Renal cortex interstitium (tissue), 11 donors: Measurements from ENCODE around the gene SAMD4A. TPM values are rescaled to one million over a fixed set of nuclear protein-coding genes. Genes with fewer than 3 reads are reported as not detected.

Experiments used
- DNase-seq, 11 donors: peaks; one replicate each; pipeline ENCODE4 v3.0.0-alpha.2; 2013; ENCODE audit warnings: low read depth in 9 of 11, low spot score in 4 of 11; ENCODE audit errors: extremely low read depth in 1 of 11
- polyA plus RNA-seq, 3 donors: library from polyadenylated mRNA; unstranded; fragments of 120-200 nt; gene quantifications; one replicate each; pipeline ENCODE4 v1.2.1, GENCODE V29; 2013; ENCODE audit not compliant: insufficient read length in 3 of 3

The SAMD4A gene
- polyA plus RNA-seq, 3 donors: 8.6 to 14.4 (median 10.1) TPM

DNA sequence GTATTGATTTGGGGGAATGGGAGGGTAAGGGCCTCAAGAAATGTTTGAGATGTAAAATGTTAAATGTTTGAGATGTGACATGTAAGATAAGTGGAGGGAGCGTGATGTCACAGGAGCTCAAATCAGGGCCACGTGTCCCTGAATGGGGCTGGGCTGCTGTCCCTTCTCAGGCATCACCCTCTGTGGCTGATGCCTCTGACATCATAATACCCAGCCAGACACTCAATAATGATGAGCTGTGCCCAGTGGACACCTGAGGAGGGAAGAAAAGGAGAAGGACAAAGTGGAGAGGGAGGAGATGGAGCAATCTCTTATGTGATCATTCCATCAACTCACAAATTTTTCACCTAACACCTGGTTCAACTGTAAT lies 120.8 kb downstream of the SAMD4A start:
- DNase-seq: no peak

- no peak for DNase-seq
These were observed 121.3 kb downstream of the SAMD4A start for GRCh38 chr14:54688229-54688628.

GRCh38 chr14:54689928-54690327 lies 123.0 kb downstream of the SAMD4A start:
- no peak for DNase-seq

GRCh38 chr14:54690887-54691286 lies 124.0 kb downstream of the SAMD4A start:
- no peak for DNase-seq

DNA sequence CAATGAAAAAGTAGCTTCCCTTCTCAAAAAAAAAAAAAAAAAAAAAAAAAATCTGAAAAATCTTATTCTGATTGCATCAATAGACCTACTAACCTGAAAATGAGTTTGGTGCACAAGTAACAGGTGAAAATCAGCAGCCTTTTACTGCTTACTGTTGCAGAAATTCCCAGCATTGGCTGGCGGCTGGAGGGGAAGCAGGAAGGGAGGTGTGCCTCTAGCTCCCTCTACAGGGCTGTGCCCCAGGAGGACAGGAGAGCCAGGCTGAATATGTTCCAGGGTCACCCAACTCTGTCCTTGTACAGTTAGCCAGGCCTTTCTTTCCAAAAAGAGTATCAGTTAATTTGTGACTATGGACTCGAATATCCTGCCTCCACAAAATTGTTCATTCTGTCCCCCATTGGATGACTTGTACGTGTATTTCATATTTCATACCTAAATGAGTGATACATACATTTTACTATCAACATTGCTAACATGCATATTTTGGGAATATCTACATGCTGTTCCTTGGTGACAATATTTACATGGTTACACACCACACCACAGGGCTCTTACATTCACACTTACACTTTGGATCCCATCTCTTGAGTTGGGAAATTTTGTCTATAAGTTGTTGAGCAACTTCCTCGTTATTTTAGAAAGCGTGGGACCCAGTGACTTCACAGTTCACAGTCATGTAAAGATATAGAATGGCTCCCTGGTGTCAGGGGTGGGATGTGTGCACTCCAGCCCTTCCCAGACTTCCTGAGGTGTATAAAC lies 124.8 kb downstream of the SAMD4A start:
- peak; percentile 33 to 68 (median 56) for DNase-seq

DNA sequence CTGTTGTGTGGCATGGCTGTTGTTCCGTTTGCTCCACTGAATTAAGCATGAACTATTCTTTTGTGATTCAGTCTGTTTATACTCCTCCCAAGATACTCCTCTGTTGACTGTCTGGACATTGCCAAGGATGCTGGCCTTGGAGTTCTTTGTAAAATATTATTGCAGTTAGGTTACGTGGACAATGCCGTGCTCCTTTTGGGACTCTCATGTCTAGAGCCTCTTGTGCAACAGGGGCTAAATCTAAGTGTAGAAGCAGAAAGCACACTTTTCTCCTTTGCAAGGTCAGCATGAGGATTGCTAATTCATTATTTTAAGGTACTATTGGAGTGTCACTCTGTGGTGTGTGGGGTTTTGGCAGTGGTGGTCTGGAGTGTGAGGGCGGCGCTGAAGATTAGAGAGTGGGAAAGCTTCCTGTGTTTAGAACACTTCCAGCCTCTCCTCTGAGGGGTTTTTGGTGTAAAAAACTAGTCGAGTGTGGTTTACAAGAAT lies 125.4 kb downstream of the SAMD4A start:
- no peak for DNase-seq

DNA sequence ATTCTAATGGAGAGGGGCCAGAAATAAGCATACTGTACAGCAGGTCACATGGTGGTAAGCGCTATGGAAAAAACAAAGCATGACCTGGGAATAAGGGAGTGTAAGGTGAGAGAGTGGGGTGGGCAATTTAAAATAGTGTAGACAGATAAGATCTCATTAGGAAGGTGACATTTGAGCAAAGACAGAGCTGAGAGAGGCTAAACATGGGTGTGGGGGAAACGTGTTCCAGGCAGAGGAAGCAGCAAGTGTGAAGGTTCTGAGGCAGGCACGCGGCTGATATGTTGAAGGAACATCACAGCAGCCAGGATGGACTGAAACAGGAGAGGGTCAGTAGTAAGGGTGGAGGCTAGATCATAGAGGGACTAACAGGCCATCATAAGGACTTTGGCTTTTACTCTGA lies 126.8 kb downstream of the SAMD4A start:
- DNase-seq: no peak

- no peak for DNase-seq
These were observed 128.3 kb downstream of the SAMD4A start for GRCh38 chr14:54695196-54695595.

DNA sequence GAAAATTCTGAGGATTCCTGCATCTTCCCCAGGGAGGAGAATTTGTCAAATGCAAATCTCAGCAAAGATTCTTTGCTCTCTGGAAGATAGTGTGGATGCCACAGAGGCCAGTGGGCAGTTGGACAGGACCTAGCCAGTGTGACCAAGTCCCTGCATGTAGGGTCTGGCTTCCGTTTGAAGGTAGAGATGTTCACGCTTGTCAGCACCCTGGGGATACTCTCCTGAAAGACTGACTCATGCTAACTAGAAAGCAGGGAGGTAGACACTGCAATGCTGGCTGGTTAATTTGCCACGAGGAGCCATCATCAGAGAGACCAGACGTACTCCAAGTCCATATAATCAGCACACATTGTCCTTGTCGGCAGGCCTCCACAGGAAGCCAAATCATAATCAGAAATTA lies 130.1 kb downstream of the SAMD4A start:
- DNase-seq: no peak

DNA sequence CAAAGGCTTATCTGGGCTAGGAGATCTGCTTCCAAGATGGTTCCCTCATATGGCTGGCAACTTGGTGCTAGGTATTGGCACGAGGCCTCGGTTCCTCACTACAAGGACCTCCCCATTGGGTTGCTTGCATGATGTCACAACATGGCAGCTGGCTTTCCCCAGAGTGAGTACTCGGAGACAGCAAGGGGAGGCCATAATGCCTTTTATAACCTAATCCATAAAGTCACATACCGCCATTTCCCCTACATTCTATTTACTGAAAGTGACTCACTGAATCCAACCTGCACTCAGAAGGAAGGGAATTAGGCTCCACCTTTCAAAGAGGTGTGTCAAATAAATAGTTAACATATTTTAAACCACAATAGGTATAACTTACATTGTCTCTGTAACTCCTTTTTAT lies 130.9 kb downstream of the SAMD4A start:
- DNase-seq: no peak

DNA sequence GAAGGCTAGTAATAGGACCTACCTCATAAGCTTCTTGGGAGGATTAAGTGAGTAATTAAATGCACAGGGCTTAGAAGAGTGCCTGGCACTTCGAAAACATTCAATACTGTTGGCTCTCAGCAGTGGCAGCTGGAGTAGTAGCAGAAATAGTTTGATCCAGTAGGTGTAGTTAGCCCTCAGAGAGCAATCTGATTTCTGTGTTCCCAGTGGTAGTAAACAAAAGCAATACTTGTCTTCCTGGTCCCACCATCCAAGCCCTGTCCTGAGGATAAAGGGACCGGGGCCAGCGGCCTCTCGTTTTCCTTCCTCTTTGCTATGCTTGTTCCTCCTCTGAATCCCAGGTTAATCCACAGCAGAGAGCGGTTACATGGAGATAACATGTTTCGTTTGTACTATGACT lies 131.6 kb downstream of the SAMD4A start:
- no peak for DNase-seq

- no peak for DNase-seq
These were observed 132.1 kb downstream of the SAMD4A start for GRCh38 chr14:54698966-54699530.

DNA sequence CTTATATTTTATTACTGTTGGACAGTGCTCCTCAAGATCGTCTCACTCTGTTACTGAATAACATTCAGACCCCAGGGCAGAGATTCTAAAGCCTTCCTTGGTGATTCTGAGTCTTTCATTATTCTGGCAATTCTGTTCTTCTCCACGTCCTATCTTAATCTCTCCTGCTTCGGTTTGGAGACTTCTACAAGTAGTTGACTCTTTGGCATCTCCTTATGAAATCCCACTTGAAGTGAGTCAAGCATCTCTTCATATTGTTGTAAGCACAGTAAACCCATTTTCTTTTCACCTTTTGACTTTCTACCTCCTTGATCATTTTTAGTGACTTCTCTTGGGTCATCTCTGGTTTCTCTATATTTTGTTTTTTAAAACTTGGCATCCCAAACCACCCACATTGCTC lies 132.8 kb downstream of the SAMD4A start:
- DNase-seq: no peak

- DNase-seq: no peak
These were observed 133.8 kb downstream of the SAMD4A start for GRCh38 chr14:54700717-54701116.

- no peak for DNase-seq
These were observed 135.1 kb downstream of the SAMD4A start for GRCh38 chr14:54702014-54702491.

DNA sequence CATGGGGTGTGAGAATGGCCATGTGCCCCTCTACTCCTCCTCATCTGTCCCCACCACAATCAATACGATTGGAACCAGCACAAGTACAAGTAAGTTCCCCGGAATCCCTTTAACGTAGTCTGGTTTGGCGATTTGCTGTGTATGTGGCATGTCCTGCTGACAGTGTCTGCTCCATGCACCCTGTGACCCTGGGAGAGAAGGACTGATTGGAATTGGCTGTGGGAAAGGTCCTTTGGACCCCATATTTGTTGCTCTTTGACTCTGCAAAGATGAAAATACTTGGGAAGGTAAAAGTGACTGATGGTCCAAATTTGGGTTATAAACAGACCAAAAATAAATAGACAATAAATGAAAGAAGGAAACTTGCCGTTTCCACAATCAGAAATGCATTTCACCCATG lies 135.6 kb downstream of the SAMD4A start:
- no peak for DNase-seq

DNA sequence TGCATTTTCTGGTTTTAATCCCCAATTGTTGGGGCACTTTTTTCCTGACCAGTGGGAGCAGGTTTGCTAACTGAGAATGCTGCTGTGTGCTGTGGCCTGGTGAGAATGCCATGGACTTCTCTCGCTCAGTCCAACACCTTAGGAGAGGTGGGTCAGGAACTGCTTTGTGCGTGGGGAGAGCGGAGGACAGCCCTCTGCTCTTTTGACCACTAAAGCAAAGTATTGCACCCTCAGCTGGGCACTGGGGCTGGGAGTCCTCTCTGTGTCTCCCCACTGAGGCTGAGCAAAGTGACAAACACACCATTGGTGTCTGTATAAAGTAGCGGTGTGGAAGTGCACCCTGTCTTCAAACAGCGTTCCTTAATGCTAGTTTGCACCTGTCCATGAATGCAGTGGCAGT lies 136.2 kb downstream of the SAMD4A start:
- DNase-seq: no peak

- DNase-seq: no peak
These were observed 136.8 kb downstream of the SAMD4A start for GRCh38 chr14:54703724-54704123.

DNA sequence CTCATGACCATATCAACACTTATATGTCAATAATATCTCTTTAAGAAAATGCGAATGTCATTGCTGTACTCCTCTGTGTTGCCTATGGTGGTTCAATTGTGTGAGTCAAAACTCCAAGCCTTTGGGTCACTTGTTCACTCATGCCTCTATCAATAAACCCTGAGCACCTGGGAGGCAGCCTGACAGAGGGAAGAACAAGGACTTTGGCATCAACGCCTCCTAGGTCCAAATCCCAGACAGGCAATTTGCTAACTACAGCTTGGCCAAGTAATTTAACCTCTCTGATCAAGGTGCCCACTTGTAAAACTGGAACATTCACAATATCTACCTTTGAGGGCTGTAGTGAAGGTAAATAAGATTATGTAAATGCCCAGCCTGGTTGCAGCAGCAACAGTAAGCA lies 137.8 kb downstream of the SAMD4A start:
- no peak for DNase-seq

DNA sequence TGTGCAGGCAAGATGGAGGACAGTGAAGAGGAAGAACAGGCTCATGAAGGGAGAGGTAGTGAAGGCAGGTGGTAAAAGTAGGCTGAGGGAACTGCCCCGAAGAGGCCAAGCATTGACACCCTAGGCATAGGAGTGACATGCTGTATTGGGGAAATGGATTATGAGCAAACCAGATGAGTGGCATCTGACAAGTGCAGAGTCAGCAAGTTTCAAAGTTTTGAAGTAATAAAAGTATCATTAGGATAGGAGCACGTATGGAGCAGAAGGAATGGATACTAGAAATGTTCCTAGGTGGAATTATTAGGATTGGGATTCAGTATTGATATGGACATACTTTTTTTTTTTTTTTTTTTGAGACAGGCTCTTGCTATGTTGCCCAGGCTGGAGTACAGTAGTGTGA lies 139.8 kb downstream of the SAMD4A start:
- no peak for DNase-seq

GRCh38 chr14:54708161-54708560 lies 141.2 kb downstream of the SAMD4A start:
- no peak for DNase-seq
